Stimulated activated memory B cell treated with anti-CD40 and anti-IgM and Interleukin-4, amounts not matched to agents 10 μg/mL and 1 μg/mL and 100 μg/mL, for 72 hours (primary cell): Measurements from ENCODE around the gene NAA80.
"Not testable (repeated sequence)": the region's sequence is repeated elsewhere in the genome, so short reads cannot be mapped to it uniquely, and the experiment has no call there.

ENCODE experiments used
- ATAC-seq: fragments of 150-1000 bp; cut with Tn5 transposase; 2 replicates; pipeline ENCODE4 v1.10.0; 2021
- H3K27ac Mint-ChIP-seq: one replicate; pipeline ENCODE4 v1.8.0; 2022; ENCODE audit warnings: mild to moderate bottlenecking, mixed read lengths
- H3K27me3 Mint-ChIP-seq: one replicate; pipeline ENCODE4 v1.8.0; 2022; ENCODE audit warnings: mixed read lengths
- H3K36me3 Mint-ChIP-seq: one replicate; pipeline ENCODE4 v1.8.0; 2022; ENCODE audit warnings: mixed read lengths
- H3K4me1 Mint-ChIP-seq: one replicate; pipeline ENCODE4 v1.8.0; 2022; ENCODE audit warnings: mixed read lengths
- H3K4me3 Mint-ChIP-seq: one replicate; pipeline ENCODE4 v1.8.0; 2022; ENCODE audit warnings: mild to moderate bottlenecking, moderate library complexity, mixed read lengths
- H3K9me3 Mint-ChIP-seq: one replicate; pipeline ENCODE4 v1.8.0; 2022; ENCODE audit warnings: mixed read lengths

The NAA80 gene

GRCh38 chr3:50275141-50275995 lies 23.8 kb downstream of the NAA80 start:
- ATAC-seq: no peak
- Mint-ChIP-seq H3K27ac (no peak overlapping the region), H3K4me3 (peak overlapping the region; percentile 43), H3K36me3 (no peaks in the 10 kb centered on the region), H3K9me3 (no peaks in the 10 kb centered on the region), H3K4me1 (peaks cover 43% of the 10 kb centered on the region), H3K27me3 (peaks cover 43% of the 10 kb centered on the region)

GRCh38 chr3:50274371-50275104 lies 24.7 kb downstream of the NAA80 start:
- no peaks in the 10 kb centered on the region for H3K36me3 Mint-ChIP-seq
- ATAC-seq: no peak
- no peaks in the 10 kb centered on the region for H3K9me3 Mint-ChIP-seq
- H3K27ac Mint-ChIP-seq: no peak overlapping the region
- peak overlapping the region; percentile 45 for H3K4me3 Mint-ChIP-seq
- peaks cover 43% of the 10 kb centered on the region for H3K27me3 Mint-ChIP-seq
- H3K4me1 Mint-ChIP-seq: peaks cover 43% of the 10 kb centered on the region

- peaks cover 43% of the 10 kb centered on the region for H3K27me3 Mint-ChIP-seq
- no peaks in the 10 kb centered on the region for H3K36me3 Mint-ChIP-seq
- no peak for ATAC-seq
- no peaks in the 10 kb centered on the region for H3K9me3 Mint-ChIP-seq
- H3K27ac Mint-ChIP-seq: no peak overlapping the region
- H3K4me1 Mint-ChIP-seq: peaks cover 43% of the 10 kb centered on the region
- H3K4me3 Mint-ChIP-seq: no peak overlapping the region
These were observed 25.5 kb downstream of the NAA80 start for GRCh38 chr3:50273689-50274065.

- Mint-ChIP-seq H3K9me3 (no peaks in the 10 kb centered on the region), H3K27ac (peak overlapping the region; percentile 38), H3K36me3 (no peaks in the 10 kb centered on the region), H3K4me3 (peak overlapping the region; percentile 70), H3K4me1 (peaks cover 43% of the 10 kb centered on the region), H3K27me3 (peaks cover 43% of the 10 kb centered on the region)
- ATAC-seq: peak; percentile 91
These were observed 26.1 kb downstream of the NAA80 start for GRCh38 chr3:50272911-50273688.

- H3K36me3 Mint-ChIP-seq, ATAC-seq, H3K4me3 Mint-ChIP-seq, H3K9me3 Mint-ChIP-seq: not testable (repeated sequence)
- Mint-ChIP-seq H3K27ac (peak overlapping the region; percentile 38), H3K27me3 (peaks cover 43% of the 10 kb centered on the region), H3K4me1 (peaks cover 43% of the 10 kb centered on the region)
These were observed 26.7 kb downstream of the NAA80 start for GRCh38 chr3:50272538-50272910.

- Mint-ChIP-seq H3K9me3 (no peaks in the 10 kb centered on the region), H3K4me1 (peaks cover 43% of the 10 kb centered on the region), H3K27me3 (peaks cover 37% of the 10 kb centered on the region), H3K4me3 (no peak overlapping the region), H3K36me3 (no peaks in the 10 kb centered on the region), H3K27ac (no peak overlapping the region)
- no peak for ATAC-seq
These were observed 27.8 kb downstream of the NAA80 start for GRCh38 chr3:50271314-50271936.

GRCh38 chr3:50270422-50271224 lies 28.6 kb downstream of the NAA80 start:
- peaks cover 29% of the 10 kb centered on the region for H3K27me3 Mint-ChIP-seq
- no peaks in the 10 kb centered on the region for H3K9me3 Mint-ChIP-seq
- ATAC-seq: no peak

GRCh38 chr3:50269977-50270413 lies 29.2 kb downstream of the NAA80 start:
- H3K4me1 Mint-ChIP-seq: peaks cover 29% of the 10 kb centered on the region
- H3K36me3 Mint-ChIP-seq: no peaks in the 10 kb centered on the region
- H3K27ac Mint-ChIP-seq: no peak overlapping the region
- H3K4me3 Mint-ChIP-seq: no peak overlapping the region
- peaks cover 22% of the 10 kb centered on the region for H3K27me3 Mint-ChIP-seq
- no peak for ATAC-seq
- no peaks in the 10 kb centered on the region for H3K9me3 Mint-ChIP-seq

More at GRCh38 chr3:50270422-50271224, 28.6 kb downstream of the NAA80 start:
- H3K36me3 Mint-ChIP-seq: no peaks in the 10 kb centered on the region
- H3K4me3 Mint-ChIP-seq: no peak overlapping the region
- no peak overlapping the region for H3K27ac Mint-ChIP-seq
- peaks cover 35% of the 10 kb centered on the region for H3K4me1 Mint-ChIP-seq

GRCh38 chr3:50269460-50269859 lies 29.7 kb downstream of the NAA80 start:
- H3K36me3 Mint-ChIP-seq: no peaks in the 10 kb centered on the region
- H3K27ac Mint-ChIP-seq: no peak overlapping the region
- peaks cover 19% of the 10 kb centered on the region for H3K27me3 Mint-ChIP-seq
- ATAC-seq: no peak
- no peaks in the 10 kb centered on the region for H3K9me3 Mint-ChIP-seq
- H3K4me1 Mint-ChIP-seq: peaks cover 23% of the 10 kb centered on the region
- no peak overlapping the region for H3K4me3 Mint-ChIP-seq

- H3K4me3 Mint-ChIP-seq: no peak within 1 kb of the TSS
- no peaks in the 10 kb centered on the region for H3K9me3 Mint-ChIP-seq
- no peak for ATAC-seq
- no peak within 1 kb of the TSS for H3K27ac Mint-ChIP-seq
- H3K36me3 Mint-ChIP-seq: no peaks in the 10 kb centered on the region
- peaks cover 19% of the 10 kb centered on the region for H3K27me3 Mint-ChIP-seq
- H3K4me1 Mint-ChIP-seq: peaks cover 17% of the 10 kb centered on the region
These were observed 30.3 kb downstream of the NAA80 start, which contains the start of gene SEMA3B for GRCh38 chr3:50268703-50269451. TSS of gene SEMA3B (plus strand) at chr3:50269147. CDS start at chr3:50269241, 94 bp downstream.

GRCh38 chr3:50268276-50268675 lies 30.9 kb downstream of the NAA80 start:
- Mint-ChIP-seq H3K9me3 (no peaks in the 10 kb centered on the region), H3K4me3 (no peak overlapping the region), H3K4me1 (peaks cover 14% of the 10 kb centered on the region), H3K27me3 (peaks cover 15% of the 10 kb centered on the region), H3K36me3 (no peaks in the 10 kb centered on the region), H3K27ac (no peak overlapping the region)
- no peak for ATAC-seq

- Mint-ChIP-seq H3K27me3 (peaks cover 9% of the 10 kb centered on the region), H3K27ac (no peak overlapping the region), H3K9me3 (no peaks in the 10 kb centered on the region), H3K4me3 (no peak overlapping the region), H3K36me3 (no peaks in the 10 kb centered on the region), H3K4me1 (peaks cover 9% of the 10 kb centered on the region)
- ATAC-seq: no peak
These were observed 31.8 kb downstream of the NAA80 start for GRCh38 chr3:50267280-50267913.

- no peak overlapping the region for H3K27ac Mint-ChIP-seq
- H3K4me3 Mint-ChIP-seq: no peak overlapping the region
- H3K4me1 Mint-ChIP-seq: peaks cover 6% of the 10 kb centered on the region
- peaks cover 9% of the 10 kb centered on the region for H3K27me3 Mint-ChIP-seq
- no peak for ATAC-seq
- no peaks in the 10 kb centered on the region for H3K9me3 Mint-ChIP-seq
- no peaks in the 10 kb centered on the region for H3K36me3 Mint-ChIP-seq
These were observed 32.4 kb downstream of the NAA80 start for GRCh38 chr3:50266836-50267235.
